Lower leg skin (tissue), 3 donors: Measurements from ENCODE around the gene PARD6G.

Source experiments
- CTCF ChIP-seq, 3 donors: fragments of 450-650 bp; IDR thresholded peaks; one replicate each; pipeline ENCODE4 v1.5.1; 2016; ENCODE audit warnings: antibody characterized with exemption in 3 of 3, mild to moderate bottlenecking in 3 of 3, moderate library complexity in 2 of 3
- POLR2A ChIP-seq, 2 donors: fragments of 450-650 bp; IDR thresholded peaks; one replicate each; pipeline ENCODE4 v1.6.1; 2016 to 2017; ENCODE audit warnings: antibody characterized with exemption in 2 of 2, mild to moderate bottlenecking in 1 of 2, moderate library complexity in 1 of 2

- TF ChIP-seq CTCF (IDR thresholded peaks at IDR 0.05) (no peak), POLR2A (IDR thresholded peaks at IDR 0.05) (no peak)
Measured at GRCh38 chr18:80172056-80172455, 75.3 kb downstream of the PARD6G start.
